Measurements from ENCODE around the gene ZNF408. TPM values are rescaled to one million over a fixed set of nuclear protein-coding genes. Genes with fewer than 3 reads are reported as not detected.
A peak's percentile ranks its signal among the peaks of the same experiment; 100 is the strongest.

The ZNF408 gene
- 10 to 100 TPM; 18.9 to 20.0 TPM for total RNA-seq
- polyA plus RNA-seq, result 10 to 100 TPM in 1 of 2 donors, 1 to 10 TPM in 1; 5.7 to 12.7 TPM

DNA sequence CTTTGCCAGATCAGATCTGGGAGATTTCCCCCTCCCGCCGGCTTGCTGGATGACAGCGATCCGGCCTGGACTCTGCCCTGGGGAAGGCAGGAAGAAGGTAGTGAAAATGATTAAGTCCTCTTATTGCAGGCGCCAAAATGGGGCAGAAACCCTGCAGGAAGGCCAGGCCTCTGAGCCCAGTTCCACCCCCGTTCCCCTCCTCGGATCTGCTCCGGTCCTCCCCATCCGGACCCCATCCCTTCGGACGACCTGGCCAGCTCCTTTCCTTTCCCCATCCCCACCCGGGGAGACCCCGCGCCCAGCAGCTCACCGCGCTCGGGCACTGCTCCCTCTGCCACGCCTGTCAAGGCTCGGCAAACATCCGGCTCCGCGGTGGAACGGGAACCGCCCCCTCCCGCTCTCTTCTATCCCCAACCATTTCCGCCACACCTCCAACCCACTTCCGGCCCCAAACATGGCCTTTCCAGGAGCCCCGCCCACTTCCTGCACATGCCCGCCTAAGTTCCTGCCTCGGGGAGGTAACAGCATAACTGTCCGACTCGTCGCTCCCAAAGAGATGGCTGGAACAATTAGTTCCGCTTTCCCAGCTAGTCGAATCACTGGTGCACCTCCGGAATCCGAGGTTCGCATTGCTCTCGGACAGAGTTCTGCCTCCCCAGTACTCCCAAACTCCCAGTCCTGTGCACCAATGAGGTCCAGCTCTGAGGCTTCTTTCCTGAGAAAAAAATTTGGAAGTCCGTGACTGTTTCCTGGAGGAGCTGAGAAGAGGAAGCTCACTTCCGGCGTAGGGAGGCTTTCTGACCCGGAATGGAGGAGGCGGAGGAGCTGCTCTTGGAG, at the start of gene ZNF408, which contains the start of gene ARHGAP1:
ZNF408 (plus strand) TSS at position 791 of the 837 bp plus-strand sequence; CDS start at position 808, 17 bp downstream.
ARHGAP1 (minus strand) TSS at position 379 of the 837 bp plus-strand sequence. CDS start 4,512 bp downstream, outside the sequence.
- Mint-ChIP-seq H3K4me1 (peaks cover 32 to 73% (median 48%) of the 10 kb centered on the region in 4 donors), H3K36me3 (peaks cover 21 to 57% of the 10 kb centered on the region in 2 donors), H3K27me3 (no peaks in the 10 kb centered on the region), H3K4me3 (peak within 1 kb of the TSS; percentile 92 to 100 (median 99)), H3K27ac (peak within 1 kb of the TSS; percentile 88 to 99 (median 96)), H3K9me3 (peaks cover 0 to 3% (median 0%) of the 10 kb centered on the region in 8 donors)
- H3K27ac ChIP-seq (ENCODE audit: low read depth, low read length), result peak within 1 kb of the TSS; percentile 86
- H3K4me1 ChIP-seq (ENCODE audit: insufficient read depth, low read length), result peaks cover 66% of the 10 kb centered on the region
- no peaks in the 10 kb centered on the region for H3K27me3 ChIP-seq (ENCODE audit: insufficient read depth, low read length)
- intact Hi-C loops (cut with micrococcal nuclease), result loop anchor here (1.0 to 2.0 kb wide), 6 partner anchors 29 to 854 kb away; partner anchors contain the start of genes ACP2, ATG13, CKAP5 and CRY2
- ChIA-PET POLR2A (ENCODE audit: partially characterized antibody) (interaction anchor here (0.6 to 4.6 kb wide), 19 partner anchors 9 to 878 kb away, joined by 3 to 85 read pairs (median 4); partner anchors contain the start of genes AMBRA1, ATG13, DDB2 and HARBI1), CTCF (ENCODE audit: partially characterized antibody) (interaction anchor here (1.2 to 7.5 kb wide), 6 partner anchors 16 to 107 kb away, joined by 3 to 61 read pairs (median 8); partner anchors contain the start of genes AMBRA1, ATG13 and HARBI1)
- no peaks in the 10 kb centered on the region for H3K9me3 ChIP-seq (ENCODE audit: control insufficient read depth in 1 of 2, low read length in 2 of 2)
- peak; percentile 98 to 100 (median 99) for DNase-seq
- peaks cover 40% of the 10 kb centered on the region for H3K36me3 ChIP-seq (ENCODE audit: insufficient read depth, low read length)
- peak within 1 kb of the TSS; percentile 82 to 98 for H3K4me3 ChIP-seq (ENCODE audit: low read length in 2 of 2)

DNA sequence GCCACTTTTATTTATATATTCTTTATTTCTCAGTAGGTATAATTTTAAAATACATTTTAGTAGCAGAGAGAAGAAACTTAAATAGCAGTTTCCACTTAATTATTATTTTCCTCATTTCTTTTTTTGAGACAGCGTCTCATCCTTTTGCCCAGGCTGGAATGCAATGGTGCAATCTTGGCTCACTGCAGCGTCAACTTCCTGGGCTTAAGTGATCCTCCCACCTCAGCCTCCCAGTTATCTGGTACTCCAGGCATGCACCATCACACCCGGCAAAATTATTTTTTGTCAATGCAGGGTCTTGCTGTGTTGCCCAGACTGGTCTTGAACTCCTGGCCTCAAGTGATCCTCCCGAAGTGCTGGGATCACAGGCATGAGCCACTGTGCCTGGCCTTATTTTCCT, 45.2 kb upstream of the ZNF408 start:
- POLR2A ChIA-PET (ENCODE audit: partially characterized antibody), result no interaction called here

DNA sequence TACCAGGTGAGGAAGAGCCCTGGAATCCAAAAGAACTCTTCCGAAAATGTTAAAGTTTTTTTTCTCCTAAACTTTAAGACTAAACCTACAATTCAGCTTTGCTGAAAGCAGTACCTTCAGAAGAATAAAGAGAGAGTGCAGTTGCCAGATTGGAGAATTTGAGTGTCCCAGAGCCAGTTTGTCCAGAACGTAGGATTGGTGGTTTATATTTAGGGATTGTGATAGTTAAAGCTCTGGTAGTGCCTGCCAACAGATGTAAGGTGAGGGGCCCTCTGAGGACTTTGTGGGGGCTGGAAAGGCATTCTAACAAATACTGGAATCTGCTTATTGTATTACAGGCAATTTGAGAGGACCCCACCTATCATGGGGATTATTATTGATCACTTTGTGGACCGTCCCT, 43.6 kb upstream of the ZNF408 start:
- Mint-ChIP-seq H3K4me3 (no peak overlapping the region), H3K27me3 (no peaks in the 10 kb centered on the region), H3K36me3 (peaks cover 41 to 67% of the 10 kb centered on the region in 2 donors), H3K4me1 (peaks cover 0 to 2% (median 0%) of the 10 kb centered on the region in 4 donors), H3K27ac (peak overlapping the region in 3 of 7 donors; percentile 29 to 57 (median 51)), H3K9me3 (no peaks in the 10 kb centered on the region)
- Histone ChIP-seq H3K4me1 (ENCODE audit: insufficient read depth, low read length) (no peaks in the 10 kb centered on the region), H3K9me3 (ENCODE audit: control insufficient read depth in 1 of 2, low read length in 2 of 2) (no peaks in the 10 kb centered on the region), H3K36me3 (ENCODE audit: insufficient read depth, low read length) (peaks cover 55% of the 10 kb centered on the region), H3K27ac (ENCODE audit: low read depth, low read length) (no peak overlapping the region), H3K4me3 (ENCODE audit: low read length in 2 of 2) (no peak overlapping the region), H3K27me3 (ENCODE audit: insufficient read depth, low read length) (no peaks in the 10 kb centered on the region)
- intact Hi-C loops (cut with micrococcal nuclease), result no loop called here
- POLR2A ChIA-PET (ENCODE audit: partially characterized antibody), result no interaction called here
- CTCF ChIA-PET (ENCODE audit: partially characterized antibody), result interaction anchor here (1.9 kb wide), 1 partner anchor 14 kb away, joined by 10 read pairs; no protein-coding TSS in a partner anchor
- no peak for DNase-seq

More for the DNA sequence above, 45.2 kb upstream of the ZNF408 start:
- Mint-ChIP-seq H3K9me3 (no peaks in the 10 kb centered on the region), H3K36me3 (peaks cover 47 to 71% of the 10 kb centered on the region in 2 donors), H3K4me3 (no peak overlapping the region), H3K27ac (peak overlapping the region in 2 of 7 donors; percentile 11 to 37), H3K27me3 (no peaks in the 10 kb centered on the region), H3K4me1 (peaks cover 0 to 3% (median 0%) of the 10 kb centered on the region in 4 donors)
- Histone ChIP-seq H3K27ac (ENCODE audit: low read depth, low read length) (no peak overlapping the region), H3K27me3 (ENCODE audit: insufficient read depth, low read length) (no peaks in the 10 kb centered on the region), H3K9me3 (ENCODE audit: control insufficient read depth in 1 of 2, low read length in 2 of 2) (no peaks in the 10 kb centered on the region), H3K4me1 (ENCODE audit: insufficient read depth, low read length) (no peaks in the 10 kb centered on the region), H3K36me3 (ENCODE audit: insufficient read depth, low read length) (peaks cover 70% of the 10 kb centered on the region), H3K4me3 (ENCODE audit: low read length in 2 of 2) (no peak overlapping the region)
- CTCF ChIA-PET (ENCODE audit: partially characterized antibody), result interaction anchor here (1.9 kb wide), 1 partner anchor 16 kb away, joined by 10 read pairs; no protein-coding TSS in a partner anchor
- DNase-seq, result no peak
- intact Hi-C loops (cut with micrococcal nuclease), result no loop called here

DNA sequence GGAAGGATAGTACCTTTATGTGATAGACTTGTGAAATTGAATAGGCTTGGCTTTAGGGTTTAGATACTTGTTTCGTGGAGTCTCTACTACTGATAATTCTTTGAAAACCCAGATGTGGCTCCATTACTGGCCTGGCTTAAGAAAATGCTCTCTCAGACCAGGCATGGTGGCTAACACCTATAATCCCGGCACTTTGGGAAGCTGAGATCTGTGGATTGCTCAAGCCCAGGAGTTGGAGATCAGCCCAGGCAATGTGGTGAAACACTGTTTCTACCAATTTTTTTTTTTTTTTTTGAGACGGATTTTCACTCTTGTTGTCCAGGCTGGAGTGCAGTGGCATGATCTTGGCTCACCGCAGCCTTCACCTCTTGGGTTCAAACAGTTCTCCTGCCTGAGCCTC, 42.6 kb upstream of the ZNF408 start:
- intact Hi-C loops (cut with micrococcal nuclease), result no loop called here
- CTCF ChIA-PET (ENCODE audit: partially characterized antibody), result no interaction called here
- Histone ChIP-seq H3K36me3 (ENCODE audit: insufficient read depth, low read length) (peaks cover 54% of the 10 kb centered on the region), H3K27ac (ENCODE audit: low read depth, low read length) (no peak overlapping the region), H3K9me3 (ENCODE audit: control insufficient read depth in 1 of 2, low read length in 2 of 2) (no peaks in the 10 kb centered on the region), H3K4me3 (ENCODE audit: low read length in 2 of 2) (no peak overlapping the region), H3K27me3 (ENCODE audit: insufficient read depth, low read length) (no peaks in the 10 kb centered on the region), H3K4me1 (ENCODE audit: insufficient read depth, low read length) (no peaks in the 10 kb centered on the region)
- H3K4me1 Mint-ChIP-seq, result peaks cover 0 to 2% (median 0%) of the 10 kb centered on the region in 4 donors
- H3K27ac Mint-ChIP-seq, result peak overlapping the region in 3 of 7 donors; percentile 52 to 75 (median 62)
- H3K9me3 Mint-ChIP-seq, result no peaks in the 10 kb centered on the region
- POLR2A ChIA-PET (ENCODE audit: partially characterized antibody), result interaction anchor here (0.6 kb wide), 1 partner anchor 30 kb away, joined by 3 read pairs; no protein-coding TSS in a partner anchor
- no peak overlapping the region for H3K4me3 Mint-ChIP-seq
- no peaks in the 10 kb centered on the region for H3K27me3 Mint-ChIP-seq
- DNase-seq, result no peak
- H3K36me3 Mint-ChIP-seq, result peaks cover 44 to 67% of the 10 kb centered on the region in 2 donors

DNA sequence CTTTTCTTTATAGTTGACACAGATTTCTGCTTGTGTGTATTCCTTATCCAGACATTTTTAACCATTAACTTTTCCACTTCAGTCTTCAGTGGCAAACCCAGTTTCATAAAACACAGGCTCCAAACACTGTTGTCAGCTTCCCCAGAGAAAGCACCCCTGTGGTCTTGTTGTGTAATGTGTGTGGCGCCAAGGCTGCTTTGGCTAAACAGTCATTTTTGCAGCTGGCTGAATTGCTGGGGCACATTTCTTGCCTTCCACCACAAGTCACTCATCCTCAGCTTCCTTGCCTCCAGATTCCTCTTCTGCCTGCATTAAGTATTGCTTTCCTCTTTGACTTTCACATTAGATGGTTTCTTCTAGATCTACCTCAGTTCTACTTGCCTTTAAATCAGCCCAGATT, 40.9 kb upstream of the ZNF408 start:
- intact Hi-C loops (cut with micrococcal nuclease), result no loop called here
- Mint-ChIP-seq H3K36me3 (peaks cover 51 to 76% of the 10 kb centered on the region in 2 donors), H3K4me1 (peaks cover 0 to 2% (median 0%) of the 10 kb centered on the region in 4 donors), H3K9me3 (no peaks in the 10 kb centered on the region), H3K4me3 (no peak overlapping the region), H3K27ac (peak overlapping the region in 1 of 7 donors; percentile 4), H3K27me3 (no peaks in the 10 kb centered on the region)
- ChIA-PET POLR2A (ENCODE audit: partially characterized antibody) (interaction anchor here (2.1 kb wide), 1 partner anchor 11 kb away, joined by 10 read pairs; no protein-coding TSS in a partner anchor), CTCF (ENCODE audit: partially characterized antibody) (interaction anchor here (1.0 to 1.2 kb wide), 2 partner anchors 10 to 11 kb away, joined by 3 read pairs; no protein-coding TSS in a partner anchor)
- no peak overlapping the region for H3K27ac ChIP-seq (ENCODE audit: low read depth, low read length)
- peaks cover 65% of the 10 kb centered on the region for H3K36me3 ChIP-seq (ENCODE audit: insufficient read depth, low read length)
- no peaks in the 10 kb centered on the region for H3K27me3 ChIP-seq (ENCODE audit: insufficient read depth, low read length)
- DNase-seq, result no peak
- no peaks in the 10 kb centered on the region for H3K9me3 ChIP-seq (ENCODE audit: control insufficient read depth in 1 of 2, low read length in 2 of 2)
- no peaks in the 10 kb centered on the region for H3K4me1 ChIP-seq (ENCODE audit: insufficient read depth, low read length)
- H3K4me3 ChIP-seq (ENCODE audit: low read length in 2 of 2), result no peak overlapping the region

DNA sequence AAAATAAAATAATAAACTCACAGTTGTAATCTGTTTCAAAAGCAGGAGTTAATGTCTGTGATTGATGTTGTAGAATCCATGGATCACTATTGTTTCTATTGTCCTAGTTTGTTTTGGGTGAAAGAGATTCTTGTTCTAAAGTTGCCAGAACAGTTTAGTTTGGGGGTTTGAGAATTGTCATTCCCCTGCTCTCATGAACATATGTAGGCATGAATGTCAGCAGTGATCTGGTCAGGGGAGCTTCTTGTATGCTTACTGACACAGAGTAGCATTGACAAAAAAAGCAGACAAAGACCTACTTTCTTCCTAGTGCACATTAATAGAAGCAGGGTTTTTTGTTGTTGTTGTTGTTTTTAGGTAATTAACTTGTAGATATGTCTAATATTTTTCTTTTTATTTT, 39.0 kb upstream of the ZNF408 start:
- H3K36me3 Mint-ChIP-seq, result peaks cover 48 to 81% of the 10 kb centered on the region in 2 donors
- H3K36me3 ChIP-seq (ENCODE audit: insufficient read depth, low read length), result peaks cover 70% of the 10 kb centered on the region
- no peaks in the 10 kb centered on the region for H3K9me3 ChIP-seq (ENCODE audit: control insufficient read depth in 1 of 2, low read length in 2 of 2)
- peaks cover 0 to 1% (median 0%) of the 10 kb centered on the region in 8 donors for H3K9me3 Mint-ChIP-seq
- H3K27me3 Mint-ChIP-seq, result no peaks in the 10 kb centered on the region
- no peaks in the 10 kb centered on the region for H3K27me3 ChIP-seq (ENCODE audit: insufficient read depth, low read length)
- intact Hi-C loops (cut with micrococcal nuclease), result no loop called here
- peak overlapping the region in 1 of 7 donors; percentile 12 for H3K27ac Mint-ChIP-seq
- ChIA-PET POLR2A (ENCODE audit: partially characterized antibody) (no interaction called here), CTCF (ENCODE audit: partially characterized antibody) (interaction anchor here (1.2 to 1.4 kb wide), 2 partner anchors 9 to 39 kb away, joined by 3 read pairs; partner anchors contain the start of genes ARHGAP1 and ZNF408)
- no peak for DNase-seq
- H3K4me1 Mint-ChIP-seq, result peaks cover 0 to 2% (median under 1%) of the 10 kb centered on the region in 4 donors
- no peaks in the 10 kb centered on the region for H3K4me1 ChIP-seq (ENCODE audit: insufficient read depth, low read length)
- H3K27ac ChIP-seq (ENCODE audit: low read depth, low read length), result no peak overlapping the region
- no peak overlapping the region for H3K4me3 ChIP-seq (ENCODE audit: low read length in 2 of 2)
- H3K4me3 Mint-ChIP-seq, result no peak overlapping the region

All from CD4-positive, alpha-beta memory T cell (primary cell).